B cell (primary cell): ENCODE data around the gene RPL32. TPM values are rescaled to one million over a fixed set of nuclear protein-coding genes. Genes with fewer than 3 reads are reported as not detected.

Source experiments
- ATAC-seq: fragments of 200-7000 bp; cut with Tn5 transposase; one replicate; pipeline ENCODE4 v1.10.0; 2021; ENCODE audit warnings: low read depth, mild to moderate bottlenecking, moderate number of reproducible peaks, moderate library complexity
- CTCF ChIA-PET: fragments of 350-600 bp; sonication (Branson Sonifier 250); formaldehyde crosslinking; loops from one replicate; lab custom pipeline; 2021; ENCODE audit warnings: antibody characterized with exemption, inconsistent platforms; lab: Charles Lee
- POLR2A ChIA-PET: fragments of 350-600 bp; sonication (Branson Sonifier 250); formaldehyde crosslinking; loops from one replicate; lab custom pipeline; 2021; ENCODE audit warnings: antibody characterized with exemption; lab: Charles Lee
- DNase-seq: peaks from one replicate; pipeline ENCODE4 v3.0.0; 2013
- H2AFZ ChIP-seq: 2 replicates; pipeline ENCODE4 v1.6.1; 2012; ENCODE audit warnings: mild to moderate bottlenecking, low read depth, low read length; ENCODE audit not compliant: insufficient read depth, poor library complexity, severe bottlenecking
- H3K27ac ChIP-seq, 2 donors: 1 replicate in 1 of 2; 2 replicates in 1 of 2; pipeline ENCODE4 v1.5.1; 2012 to 2013; ENCODE audit warnings: low read length in 2 of 2, mild to moderate bottlenecking in 2 of 2, moderate library complexity in 1 of 2
- H3K27me3 ChIP-seq, 4 experiments: fragments of 200-600 bp in 1 of 4; sonication (generic) in 1 of 4; replicated peaks in 1 of 4; 1 replicate in 2 of 4; 2 replicates in 2 of 4; pipeline versions ENCODE4 v1.6.1 to v1.7.0; 2013 to 2016; ENCODE audit warnings: low read length in 3 of 4, mild to moderate bottlenecking in 2 of 4, mixed read lengths in 1 of 4, moderate library complexity in 1 of 4; ENCODE audit not compliant: insufficient read depth in 4 of 4, control insufficient read depth in 3 of 4; ENCODE audit errors: control extremely low read depth in 1 of 4
- H3K36me3 ChIP-seq, 2 experiments: replicated peaks in 1 of 2; 1 replicate in 1 of 2; 2 replicates in 1 of 2; pipeline versions ENCODE4 v1.6.1 to v1.7.1; 2013; ENCODE audit warnings: low read length in 1 of 2; ENCODE audit not compliant: insufficient read depth in 2 of 2, control insufficient read depth in 1 of 2; ENCODE audit errors: control extremely low read depth in 1 of 2, extremely low read depth in 1 of 2
- H3K4me1 ChIP-seq, 2 donors: fragments of 200-600 bp in 1 of 2; sonication (generic) in 1 of 2; 1 replicate in 1 of 2; 2 replicates in 1 of 2; pipeline versions ENCODE4 v1.5.1 to v1.6.1; 2013 to 2017; ENCODE audit warnings: low read length in 2 of 2; ENCODE audit not compliant: control insufficient read depth in 2 of 2, insufficient read depth in 2 of 2
- H3K4me2 ChIP-seq: replicated peaks from 2 replicates; pipeline ENCODE3; 2012; ENCODE audit warnings: mild to moderate bottlenecking, low read depth, low read length; ENCODE audit not compliant: poor library complexity, severe bottlenecking
- H3K4me3 ChIP-seq, 5 experiments: fragments of 200-600 bp in 1 of 5; sonication (generic) in 1 of 5; 1 replicate in 3 of 5; 2 replicates in 2 of 5; pipeline versions ENCODE4 v1.5.1 to v1.7.0; 2011 to 2016; ENCODE audit warnings: low read length in 4 of 5, mild to moderate bottlenecking in 4 of 5, low read depth in 2 of 5, control low read depth in 1 of 5, moderate library complexity in 1 of 5; ENCODE audit not compliant: insufficient read depth in 1 of 5; ENCODE audit errors: control extremely low read depth in 1 of 5, extremely low read depth in 1 of 5
- H3K79me2 ChIP-seq: fragments of 200-600 bp; sonication (generic); one replicate; pipeline ENCODE4 v1.6.0; 2016; ENCODE audit warnings: low read length; ENCODE audit not compliant: control insufficient read depth, insufficient read depth
- H3K9ac ChIP-seq: fragments of 200-600 bp; sonication (generic); 2 replicates; pipeline ENCODE4 v1.6.1; 2017; ENCODE audit warnings: mild to moderate bottlenecking, low read length, moderate library complexity
- H3K9me3 ChIP-seq, 3 donors: one replicate each; pipeline versions ENCODE4 v1.6.1 to v1.7.1; 2013; ENCODE audit warnings: low read length in 2 of 3; ENCODE audit not compliant: control insufficient read depth in 2 of 3, insufficient read depth in 1 of 3; ENCODE audit errors: control extremely low read depth in 1 of 3
- H4K20me1 ChIP-seq: 2 replicates; pipeline ENCODE4 v1.6.0; 2012; ENCODE audit warnings: mild to moderate bottlenecking, low read length; ENCODE audit not compliant: insufficient read depth, control insufficient read depth, poor library complexity, severe bottlenecking
- H3K27ac Mint-ChIP-seq: one replicate; pipeline ENCODE4 v1.8.0; 2021; ENCODE audit warnings: mixed read lengths
- H3K27me3 Mint-ChIP-seq: one replicate; pipeline ENCODE4 v1.8.0; 2021; ENCODE audit warnings: mixed read lengths
- H3K4me1 Mint-ChIP-seq: one replicate; pipeline ENCODE4 v1.8.0; 2021; ENCODE audit warnings: mixed read lengths
- H3K4me3 Mint-ChIP-seq: one replicate; pipeline ENCODE4 v1.8.0; 2021; ENCODE audit warnings: mixed read lengths
- H3K9me3 Mint-ChIP-seq: one replicate; pipeline ENCODE4 v1.8.0; 2022; ENCODE audit warnings: mixed read lengths; ENCODE audit not compliant: insufficient read depth
- EZH2 ChIP-seq: IDR thresholded peaks from 2 replicates; pipeline ENCODE4 v1.6.1; 2012; ENCODE audit warnings: borderline replicate concordance, low read depth, mild to moderate bottlenecking, moderate library complexity, low read length; ENCODE audit not compliant: insufficient read depth, poor library complexity, severe bottlenecking
- WGBS: methylation state at CpG from one replicate; pipeline ENCODE4 v1.1.5; 2013; ENCODE audit warnings: missing lambda C conversion rate; ENCODE audit not compliant: insufficient coverage; 5-methylcytosine and 5-hydroxymethylcytosine counted together
- intact Hi-C: fragments of 100-400 bp; cut with micrococcal nuclease; formaldehyde crosslinking; loops from one replicate; pipeline ENCODE4 v1.10.0; 2022
- polyA plus RNA-seq: library from polyadenylated mRNA; depleted of rRNA; stranded (reverse); fragments of >200 nt; gene quantifications from 2 replicates; pipeline ENCODE4 v1.2.3, GENCODE V29; 2012
- total RNA-seq, 2 donors: library from RNA; stranded (reverse); fragments of 120-200 nt in 1 of 2; gene quantifications; 1 replicate in 1 of 2; 2 replicates in 1 of 2; pipeline versions ENCODE4 v1.2.3 to v1.2.4, GENCODE V29; 2013 to 2022
- TF ChIP-seq, protein P1 (sequence below): fragments of 200-600 bp; IDR thresholded peaks from one replicate; pipeline ENCODE4 v1.8.0; 2022; ENCODE audit warnings: antibody characterized with exemption, mild to moderate bottlenecking

RPL32 gene
- total and polyA plus RNA-seq, 2 donors (not counting 1 experiment from before 2014, with no cell fraction given): 2,160 to 2,756 TPM

- Histone ChIP-seq H4K20me1 (peaks cover 47% of the 10 kb centered on the region), H3K4me3 (no peak overlapping the region), H2AFZ (no peak overlapping the region), H3K27ac (no peak overlapping the region), H3K9ac (no peak overlapping the region), H3K79me2 (no peaks in the 10 kb centered on the region), H3K4me2 (no peak overlapping the region), H3K36me3 (peaks cover 13 to 68% of the 10 kb centered on the region in 2 experiments), H3K4me1 (peaks cover 14 to 30% of the 10 kb centered on the region in 2 donors), H3K9me3 (no peaks in the 10 kb centered on the region), H3K27me3 (no peaks in the 10 kb centered on the region)
- TF ChIP-seq, protein P1, sequence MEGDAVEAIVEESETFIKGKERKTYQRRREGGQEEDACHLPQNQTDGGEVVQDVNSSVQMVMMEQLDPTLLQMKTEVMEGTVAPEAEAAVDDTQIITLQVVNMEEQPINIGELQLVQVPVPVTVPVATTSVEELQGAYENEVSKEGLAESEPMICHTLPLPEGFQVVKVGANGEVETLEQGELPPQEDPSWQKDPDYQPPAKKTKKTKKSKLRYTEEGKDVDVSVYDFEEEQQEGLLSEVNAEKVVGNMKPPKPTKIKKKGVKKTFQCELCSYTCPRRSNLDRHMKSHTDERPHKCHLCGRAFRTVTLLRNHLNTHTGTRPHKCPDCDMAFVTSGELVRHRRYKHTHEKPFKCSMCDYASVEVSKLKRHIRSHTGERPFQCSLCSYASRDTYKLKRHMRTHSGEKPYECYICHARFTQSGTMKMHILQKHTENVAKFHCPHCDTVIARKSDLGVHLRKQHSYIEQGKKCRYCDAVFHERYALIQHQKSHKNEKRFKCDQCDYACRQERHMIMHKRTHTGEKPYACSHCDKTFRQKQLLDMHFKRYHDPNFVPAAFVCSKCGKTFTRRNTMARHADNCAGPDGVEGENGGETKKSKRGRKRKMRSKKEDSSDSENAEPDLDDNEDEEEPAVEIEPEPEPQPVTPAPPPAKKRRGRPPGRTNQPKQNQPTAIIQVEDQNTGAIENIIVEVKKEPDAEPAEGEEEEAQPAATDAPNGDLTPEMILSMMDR: no peak
- no peak for TF ChIP-seq EZH2
- Mint-ChIP-seq H3K27me3 (no peaks in the 10 kb centered on the region), H3K27ac (peak overlapping the region; percentile 37), H3K4me3 (peak overlapping the region; percentile 46), H3K4me1 (peaks cover 45% of the 10 kb centered on the region), H3K9me3 (no peaks in the 10 kb centered on the region)
- no peak for DNase-seq
- ChIA-PET CTCF (no interaction called here), POLR2A (no interaction called here)
- WGBS: 94% methylated on average over 9 of the region's 13 CpGs
- no peak for ATAC-seq
- intact Hi-C loops: no loop called here
Observed at GRCh38 chr3:12838179-12838965, 3.0 kb downstream of the RPL32 start.

DNA sequence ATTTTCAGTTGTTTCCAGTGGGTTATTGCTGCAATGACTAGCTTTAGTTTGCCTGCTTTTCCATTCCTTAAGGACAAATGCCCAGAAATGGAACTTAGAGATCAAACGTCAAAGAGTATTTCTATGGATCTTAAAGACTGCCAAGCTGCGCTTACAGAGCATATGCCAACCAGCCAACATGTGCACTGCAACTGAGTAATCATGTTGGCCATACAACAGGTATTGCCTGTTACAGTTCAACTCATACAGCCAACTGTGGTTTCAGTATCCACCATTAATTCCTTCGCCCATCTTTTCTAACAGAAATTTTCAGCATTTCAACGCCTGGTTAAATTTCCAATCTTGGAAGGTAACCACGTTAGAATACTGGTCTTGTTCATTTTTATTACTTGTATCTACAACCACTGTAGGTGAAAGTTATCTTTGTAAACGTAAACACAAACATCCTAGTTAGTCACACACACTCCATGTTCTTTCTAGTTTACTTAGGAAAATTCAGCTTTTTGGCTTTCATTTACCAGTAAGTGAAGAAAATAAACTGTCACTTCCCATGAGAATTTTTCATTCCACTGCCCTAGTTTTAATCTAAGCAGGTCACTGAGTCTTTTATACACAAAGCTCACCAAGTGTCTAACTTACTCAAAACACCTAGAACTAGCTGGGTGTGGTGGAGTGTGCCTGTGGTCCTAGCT is 3.9 kb downstream of the RPL32 start:
- Histone ChIP-seq H3K4me1 (peaks cover 14 to 30% of the 10 kb centered on the region in 2 donors), H3K4me3 (no peak overlapping the region), H3K27ac (no peak overlapping the region), H3K4me2 (no peak overlapping the region), H3K79me2 (no peaks in the 10 kb centered on the region), H3K9me3 (no peaks in the 10 kb centered on the region), H3K27me3 (no peaks in the 10 kb centered on the region), H3K9ac (no peak overlapping the region), H3K36me3 (peaks cover 13 to 69% of the 10 kb centered on the region in 2 experiments), H2AFZ (no peak overlapping the region), H4K20me1 (peaks cover 47% of the 10 kb centered on the region)
- intact Hi-C loops: no loop called here
- ATAC-seq: no peak
- POLR2A ChIA-PET: no interaction called here
- TF ChIP-seq EZH2: no peak
- TF ChIP-seq, protein P1: no peak
- Mint-ChIP-seq H3K4me1 (peaks cover 45% of the 10 kb centered on the region), H3K4me3 (no peak overlapping the region), H3K9me3 (no peaks in the 10 kb centered on the region), H3K27me3 (no peaks in the 10 kb centered on the region), H3K27ac (no peak overlapping the region)
- no peak for DNase-seq
- 95% methylated on average over 2 of the region's 6 CpGs for WGBS
- CTCF ChIA-PET: no interaction called here
